Central memory CD8-positive, alpha-beta T cell (primary cell): ENCODE measurements around the gene RGS6.

ENCODE experiments used
- ATAC-seq: fragments of 150-1000 bp; cut with Tn5 transposase; replicated peaks from 2 replicates; pipeline ENCODE4 v1.10.0; 2022; ENCODE audit warnings: mild to moderate bottlenecking, moderate FRiP score, moderate number of reproducible peaks; ENCODE audit not compliant: poor library complexity, severe bottlenecking; ENCODE audit errors: extremely low read depth
- DNase-seq, 2 donors: peaks; one replicate each; pipeline ENCODE4 v3.0.0; 2021; ENCODE audit warnings: low spot score in 2 of 2
- H3K27ac Mint-ChIP-seq: one replicate; pipeline ENCODE4 v1.8.0; 2022; ENCODE audit warnings: low read depth, mild to moderate bottlenecking, moderate library complexity, mixed read lengths
- H3K27me3 Mint-ChIP-seq: one replicate; pipeline ENCODE4 v1.8.0; 2022; ENCODE audit warnings: mixed read lengths
- H3K36me3 Mint-ChIP-seq: one replicate; pipeline ENCODE4 v1.8.0; 2022; ENCODE audit warnings: mild to moderate bottlenecking, moderate library complexity, mixed read lengths; ENCODE audit not compliant: insufficient read depth
- H3K4me1 Mint-ChIP-seq: one replicate; pipeline ENCODE4 v1.8.0; 2022; ENCODE audit warnings: mixed read lengths
- H3K4me3 Mint-ChIP-seq: one replicate; pipeline ENCODE4 v1.8.0; 2022; ENCODE audit warnings: mild to moderate bottlenecking, moderate library complexity, mixed read lengths
- H3K9me3 Mint-ChIP-seq: one replicate; pipeline ENCODE4 v1.8.0; 2022; ENCODE audit warnings: mixed read lengths

RGS6 gene

DNA sequence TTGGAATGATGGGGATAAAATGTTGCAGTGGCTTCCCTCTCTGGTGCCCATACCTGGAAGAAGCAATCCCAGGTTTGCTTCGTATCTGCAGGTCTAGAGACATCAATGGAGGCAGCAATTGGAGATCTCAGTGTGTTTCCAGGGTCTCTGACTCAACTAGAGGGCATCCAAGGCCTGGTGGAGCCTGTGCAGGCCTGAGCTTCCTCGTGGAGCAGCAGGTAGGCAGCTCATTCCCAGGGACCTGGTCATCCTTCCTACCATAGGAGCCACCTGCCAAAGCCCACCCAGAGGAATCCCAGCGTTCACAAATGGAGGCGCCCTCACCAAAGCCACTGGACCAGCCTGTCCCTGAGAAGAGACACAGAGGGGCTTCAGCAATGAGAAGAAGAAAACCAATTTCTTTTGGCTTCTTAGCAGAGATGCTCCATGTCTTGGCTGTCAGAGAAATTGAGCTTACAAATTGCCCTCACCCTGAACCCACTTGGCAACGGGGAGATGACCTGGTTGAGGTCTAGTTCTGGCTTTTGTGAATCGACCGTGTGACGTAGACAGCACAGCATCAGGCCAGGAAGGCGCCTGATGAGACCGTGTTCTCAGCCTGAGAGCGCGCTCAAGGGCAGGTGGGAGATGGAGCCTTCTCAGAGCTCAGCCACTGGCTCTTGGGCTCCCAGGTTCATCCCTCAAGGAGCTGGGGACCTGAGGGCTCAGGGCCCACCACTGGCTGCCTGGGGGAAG is 678.0 kb downstream of the RGS6 start:
- ATAC-seq = no peak
- H3K27ac Mint-ChIP-seq = no peak overlapping the region
- H3K4me3 Mint-ChIP-seq = no peak overlapping the region
- no peaks in the 10 kb centered on the region for H3K36me3 Mint-ChIP-seq
- no peak for DNase-seq
- peaks cover 54% of the 10 kb centered on the region for H3K27me3 Mint-ChIP-seq
- H3K9me3 Mint-ChIP-seq = no peaks in the 10 kb centered on the region
- no peaks in the 10 kb centered on the region for H3K4me1 Mint-ChIP-seq

DNA sequence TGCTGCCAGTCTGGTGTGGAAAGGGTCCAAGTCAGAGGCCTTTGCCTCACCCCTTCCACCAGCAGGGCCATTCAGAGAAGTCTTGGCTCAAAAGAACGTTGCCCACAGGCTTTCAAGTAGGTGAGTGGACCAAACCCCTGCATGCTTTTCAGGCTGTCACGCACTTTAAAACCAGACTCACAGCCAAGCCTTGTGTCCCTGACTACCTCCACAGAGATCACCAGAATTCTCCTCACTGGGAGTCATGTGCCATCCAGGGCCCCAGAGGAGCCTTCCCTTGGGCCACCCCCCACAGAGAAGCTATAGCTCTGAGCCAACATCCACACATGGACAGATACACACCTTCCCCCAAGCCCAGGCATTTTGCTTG is 678.6 kb downstream of the RGS6 start:
- Mint-ChIP-seq H3K9me3 (no peaks in the 10 kb centered on the region), H3K36me3 (no peaks in the 10 kb centered on the region), H3K27me3 (peaks cover 57% of the 10 kb centered on the region), H3K4me3 (no peak overlapping the region), H3K27ac (no peak overlapping the region), H3K4me1 (no peaks in the 10 kb centered on the region)
- DNase-seq (no peak), ATAC-seq (no peak)

DNA sequence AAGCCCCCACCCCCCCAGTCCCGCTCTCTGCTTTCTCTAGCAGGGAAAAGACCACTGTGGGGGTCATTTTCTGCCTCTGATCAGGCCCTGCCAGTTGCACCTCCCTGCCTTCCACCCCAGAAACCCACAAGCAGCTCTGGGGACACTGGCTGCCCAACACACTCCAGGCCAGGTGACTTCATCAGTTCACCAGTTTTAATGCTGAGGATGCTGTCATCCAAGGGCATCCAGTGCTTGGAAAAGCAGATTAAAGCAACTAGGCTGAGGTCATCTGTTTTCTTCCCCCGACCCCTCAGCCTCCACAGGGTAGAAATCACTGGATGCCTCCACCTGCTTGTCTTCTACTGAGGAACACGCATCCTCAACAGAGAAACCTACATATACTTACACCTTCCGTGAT is 679.3 kb downstream of the RGS6 start:
- H3K4me1 Mint-ChIP-seq = no peaks in the 10 kb centered on the region
- peaks cover 64% of the 10 kb centered on the region for H3K27me3 Mint-ChIP-seq
- no peaks in the 10 kb centered on the region for H3K9me3 Mint-ChIP-seq
- no peaks in the 10 kb centered on the region for H3K36me3 Mint-ChIP-seq
- H3K4me3 Mint-ChIP-seq = no peak overlapping the region
- DNase-seq (no peak), ATAC-seq (no peak)
- no peak overlapping the region for H3K27ac Mint-ChIP-seq

DNA sequence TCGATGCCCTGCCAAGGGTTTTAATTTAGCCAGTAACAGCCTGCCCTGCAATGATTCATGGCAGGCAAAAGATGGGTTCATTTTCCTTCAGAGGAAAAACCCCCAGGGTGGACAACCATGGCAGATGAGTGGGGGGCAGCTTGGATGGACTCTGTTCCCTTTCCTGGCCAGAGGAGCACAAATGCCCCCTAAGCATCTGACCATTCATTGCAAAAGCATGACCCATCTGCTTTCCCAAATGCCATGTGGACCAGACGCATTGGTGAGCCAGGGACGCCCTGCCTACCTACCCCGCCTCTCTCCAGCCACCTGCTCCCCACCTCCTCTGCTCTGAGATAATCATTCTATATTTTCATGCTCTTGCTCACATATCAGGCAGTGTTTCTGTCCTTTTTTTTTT is 679.8 kb downstream of the RGS6 start:
- Mint-ChIP-seq H3K4me3 (no peak overlapping the region), H3K27me3 (peaks cover 69% of the 10 kb centered on the region), H3K36me3 (no peaks in the 10 kb centered on the region), H3K9me3 (no peaks in the 10 kb centered on the region), H3K4me1 (no peaks in the 10 kb centered on the region), H3K27ac (no peak overlapping the region)
- ATAC-seq (no peak), DNase-seq (no peak)

DNA sequence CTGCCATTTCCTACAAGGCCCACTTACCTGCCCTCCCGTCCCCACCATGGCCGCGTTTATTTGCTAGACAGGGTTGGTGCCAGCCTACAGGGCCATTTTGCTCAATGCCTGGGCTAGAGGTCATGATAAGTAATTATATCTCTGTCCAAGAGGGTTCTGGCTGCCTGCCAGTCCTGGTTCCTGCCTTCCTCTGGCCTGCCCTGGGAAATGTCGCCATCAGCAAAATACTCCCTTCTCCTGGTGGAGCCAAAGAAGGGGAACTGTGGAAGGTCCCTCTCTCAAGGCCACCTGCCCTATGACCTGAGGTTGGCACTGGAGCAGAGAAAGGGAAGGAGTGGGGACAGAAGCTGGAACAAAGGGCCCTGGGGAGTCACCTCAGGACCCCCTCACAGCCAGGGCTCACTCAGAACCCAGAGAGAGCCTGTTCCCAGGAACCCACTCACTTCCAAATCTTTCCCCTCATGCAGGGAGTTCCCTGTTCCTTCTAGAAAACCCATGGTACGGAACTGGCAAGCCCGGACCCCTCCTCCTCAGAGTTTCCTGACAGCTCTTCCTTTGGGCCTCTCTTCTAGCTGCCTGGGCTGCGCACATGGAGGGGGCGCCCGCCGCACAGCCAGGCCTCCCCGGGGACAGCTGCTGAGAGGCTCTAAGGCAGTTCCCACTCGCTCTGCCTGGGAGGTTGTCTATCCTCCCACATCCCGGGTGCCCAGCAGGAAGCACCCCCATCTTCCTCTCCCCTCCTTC is 681.2 kb downstream of the RGS6 start:
- no peak for DNase-seq
- H3K27ac Mint-ChIP-seq = no peak overlapping the region
- no peaks in the 10 kb centered on the region for H3K36me3 Mint-ChIP-seq
- H3K4me1 Mint-ChIP-seq = no peaks in the 10 kb centered on the region
- H3K27me3 Mint-ChIP-seq = peaks cover 73% of the 10 kb centered on the region
- no peak overlapping the region for H3K4me3 Mint-ChIP-seq
- ATAC-seq = no peak
- no peaks in the 10 kb centered on the region for H3K9me3 Mint-ChIP-seq

DNA sequence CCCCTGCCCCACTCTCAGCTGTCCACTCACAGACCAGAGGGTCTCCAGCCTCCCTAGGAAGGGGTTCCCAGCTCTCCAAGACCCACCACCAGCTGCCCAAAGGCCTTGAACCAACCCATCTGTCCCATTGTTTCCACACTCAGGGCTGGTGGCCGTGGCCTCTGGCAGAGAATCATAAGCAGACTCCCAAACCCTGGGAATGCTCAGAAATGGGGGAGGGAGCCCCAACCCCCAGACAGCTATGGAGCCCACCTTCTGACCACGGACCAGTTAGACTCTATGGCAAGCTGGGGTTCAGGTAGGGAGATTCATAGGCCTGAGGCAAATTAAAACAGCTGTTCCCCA is 681.7 kb downstream of the RGS6 start:
- ATAC-seq (no peak), DNase-seq (no peak)
- Mint-ChIP-seq H3K36me3 (no peaks in the 10 kb centered on the region), H3K27ac (no peak overlapping the region), H3K4me1 (no peaks in the 10 kb centered on the region), H3K9me3 (no peaks in the 10 kb centered on the region), H3K27me3 (peaks cover 68% of the 10 kb centered on the region), H3K4me3 (no peak overlapping the region)

DNA sequence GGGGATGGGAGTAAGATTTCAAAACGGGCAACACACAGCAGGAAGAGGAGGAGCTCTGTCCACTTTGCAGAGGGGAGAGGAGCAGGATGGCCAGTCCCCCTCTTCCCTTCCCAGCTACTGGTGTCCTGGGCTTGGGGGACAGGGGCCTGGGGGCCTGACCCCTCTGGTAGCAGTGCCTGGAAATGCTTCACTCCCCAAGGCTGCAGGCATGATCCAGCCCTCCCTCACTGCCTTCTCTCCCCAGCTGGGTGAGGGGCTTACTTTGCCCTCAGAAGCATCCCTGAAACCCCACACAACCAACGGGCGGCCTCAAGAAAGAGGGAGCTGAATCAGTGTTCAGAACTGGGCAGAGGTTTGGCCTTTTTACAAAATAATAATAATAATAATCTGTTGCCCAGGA is 682.1 kb downstream of the RGS6 start:
- no peaks in the 10 kb centered on the region for H3K4me1 Mint-ChIP-seq
- peaks cover 64% of the 10 kb centered on the region for H3K27me3 Mint-ChIP-seq
- H3K36me3 Mint-ChIP-seq = no peaks in the 10 kb centered on the region
- no peak overlapping the region for H3K4me3 Mint-ChIP-seq
- ATAC-seq = no peak
- no peak overlapping the region for H3K27ac Mint-ChIP-seq
- H3K9me3 Mint-ChIP-seq = no peaks in the 10 kb centered on the region
- no peak for DNase-seq

DNA sequence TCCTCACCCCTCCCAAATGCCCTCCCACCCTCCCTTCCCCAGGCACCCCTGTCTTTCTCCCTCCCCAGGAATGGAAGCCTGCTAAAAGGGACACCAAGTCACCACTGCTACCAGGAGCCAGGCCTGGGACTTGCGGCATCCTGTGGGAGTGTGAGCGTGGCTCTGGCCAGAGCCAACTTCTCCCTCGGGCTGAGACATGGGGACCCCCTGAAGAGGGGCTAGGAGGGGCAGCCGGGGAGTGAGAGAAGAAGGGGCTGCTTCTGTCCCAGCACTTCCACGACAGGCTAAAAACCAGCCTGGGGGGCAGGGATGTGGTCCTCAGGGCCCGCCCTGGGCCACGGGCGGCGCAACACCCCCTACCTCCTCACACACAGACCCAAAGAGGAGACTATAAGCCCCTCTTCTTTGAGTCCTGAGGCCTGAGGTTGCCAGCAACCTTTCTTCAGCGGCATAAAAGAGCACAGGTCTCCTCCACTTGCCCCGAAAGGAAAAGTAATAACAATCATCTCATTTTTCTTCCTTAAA is 682.7 kb downstream of the RGS6 start:
- Mint-ChIP-seq H3K36me3 (no peaks in the 10 kb centered on the region), H3K4me1 (no peaks in the 10 kb centered on the region), H3K9me3 (no peaks in the 10 kb centered on the region), H3K27me3 (peaks cover 64% of the 10 kb centered on the region), H3K27ac (no peak overlapping the region), H3K4me3 (no peak overlapping the region)
- DNase-seq = no peak
- no peak for ATAC-seq

DNA sequence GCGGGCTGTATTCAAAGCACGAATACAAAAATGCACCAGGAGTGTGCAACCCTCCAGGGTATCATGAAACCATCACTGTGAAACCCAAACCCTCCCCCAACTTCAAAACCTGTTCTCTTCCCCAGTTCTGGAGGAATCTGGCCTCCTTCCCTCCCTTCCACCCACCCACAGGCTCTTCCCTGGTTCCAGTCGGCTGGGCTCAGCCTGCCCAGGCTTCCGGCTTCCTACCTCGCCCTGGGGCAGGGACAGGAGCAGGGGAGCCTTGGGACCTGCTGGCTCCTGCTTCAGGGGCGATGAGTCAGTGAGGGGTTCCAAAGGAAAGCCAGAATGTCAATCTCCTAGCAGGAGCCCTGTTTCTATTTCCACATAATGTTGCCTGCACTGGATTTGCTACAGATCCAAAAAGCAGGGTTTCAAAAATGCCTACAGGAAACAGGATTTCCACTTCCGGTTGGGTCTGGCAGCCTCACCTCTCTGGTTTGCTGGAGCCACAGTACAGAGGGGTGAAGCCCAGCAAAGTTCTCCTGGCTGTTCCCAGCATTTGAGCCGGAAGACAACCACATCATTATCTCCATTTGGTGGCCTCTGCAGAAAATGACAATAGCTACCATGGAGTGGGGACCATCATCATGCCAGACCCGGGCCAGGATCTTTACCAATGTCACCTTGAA is 683.4 kb downstream of the RGS6 start:
- Mint-ChIP-seq H3K27ac (no peak overlapping the region), H3K4me1 (no peaks in the 10 kb centered on the region), H3K4me3 (no peak overlapping the region), H3K27me3 (peaks cover 68% of the 10 kb centered on the region), H3K36me3 (no peaks in the 10 kb centered on the region), H3K9me3 (no peaks in the 10 kb centered on the region)
- ATAC-seq (no peak), DNase-seq (no peak)
